B cell (primary cell): ENCODE data around the gene ALDH1A2. TPM values are rescaled to one million over a fixed set of nuclear protein-coding genes. Genes with fewer than 3 reads are reported as not detected.

Experiments used
- ATAC-seq: fragments of 200-7000 bp; cut with Tn5 transposase; one replicate; pipeline ENCODE4 v1.10.0; 2021; ENCODE audit warnings: low read depth, mild to moderate bottlenecking, moderate number of reproducible peaks, moderate library complexity
- CTCF ChIA-PET: fragments of 350-600 bp; sonication (Branson Sonifier 250); formaldehyde crosslinking; loops from one replicate; lab custom pipeline; 2021; ENCODE audit warnings: antibody characterized with exemption, inconsistent platforms; lab: Charles Lee
- POLR2A ChIA-PET: fragments of 350-600 bp; sonication (Branson Sonifier 250); formaldehyde crosslinking; loops from one replicate; lab custom pipeline; 2021; ENCODE audit warnings: antibody characterized with exemption; lab: Charles Lee
- DNase-seq: peaks from one replicate; pipeline ENCODE4 v3.0.0; 2013
- H2AFZ ChIP-seq: 2 replicates; pipeline ENCODE4 v1.6.1; 2012; ENCODE audit warnings: mild to moderate bottlenecking, low read depth, low read length; ENCODE audit not compliant: insufficient read depth, poor library complexity, severe bottlenecking
- H3K27ac ChIP-seq, 2 donors: 1 replicate in 1 of 2; 2 replicates in 1 of 2; pipeline ENCODE4 v1.5.1; 2012 to 2013; ENCODE audit warnings: low read length in 2 of 2, mild to moderate bottlenecking in 2 of 2, moderate library complexity in 1 of 2
- H3K27me3 ChIP-seq, 4 experiments: fragments of 200-600 bp in 1 of 4; sonication (generic) in 1 of 4; replicated peaks in 1 of 4; 1 replicate in 2 of 4; 2 replicates in 2 of 4; pipeline versions ENCODE4 v1.6.1 to v1.7.0; 2013 to 2016; ENCODE audit warnings: low read length in 3 of 4, mild to moderate bottlenecking in 2 of 4, mixed read lengths in 1 of 4, moderate library complexity in 1 of 4; ENCODE audit not compliant: insufficient read depth in 4 of 4, control insufficient read depth in 3 of 4; ENCODE audit errors: control extremely low read depth in 1 of 4
- H3K36me3 ChIP-seq, 2 experiments: replicated peaks in 1 of 2; 1 replicate in 1 of 2; 2 replicates in 1 of 2; pipeline versions ENCODE4 v1.6.1 to v1.7.1; 2013; ENCODE audit warnings: low read length in 1 of 2; ENCODE audit not compliant: insufficient read depth in 2 of 2, control insufficient read depth in 1 of 2; ENCODE audit errors: control extremely low read depth in 1 of 2, extremely low read depth in 1 of 2
- H3K4me1 ChIP-seq, 2 donors: fragments of 200-600 bp in 1 of 2; sonication (generic) in 1 of 2; 1 replicate in 1 of 2; 2 replicates in 1 of 2; pipeline versions ENCODE4 v1.5.1 to v1.6.1; 2013 to 2017; ENCODE audit warnings: low read length in 2 of 2; ENCODE audit not compliant: control insufficient read depth in 2 of 2, insufficient read depth in 2 of 2
- H3K4me2 ChIP-seq: replicated peaks from 2 replicates; pipeline ENCODE3; 2012; ENCODE audit warnings: mild to moderate bottlenecking, low read depth, low read length; ENCODE audit not compliant: poor library complexity, severe bottlenecking
- H3K4me3 ChIP-seq, 5 experiments: fragments of 200-600 bp in 1 of 5; sonication (generic) in 1 of 5; 1 replicate in 3 of 5; 2 replicates in 2 of 5; pipeline versions ENCODE4 v1.5.1 to v1.7.0; 2011 to 2016; ENCODE audit warnings: low read length in 4 of 5, mild to moderate bottlenecking in 4 of 5, low read depth in 2 of 5, control low read depth in 1 of 5, moderate library complexity in 1 of 5; ENCODE audit not compliant: insufficient read depth in 1 of 5; ENCODE audit errors: control extremely low read depth in 1 of 5, extremely low read depth in 1 of 5
- H3K79me2 ChIP-seq: fragments of 200-600 bp; sonication (generic); one replicate; pipeline ENCODE4 v1.6.0; 2016; ENCODE audit warnings: low read length; ENCODE audit not compliant: control insufficient read depth, insufficient read depth
- H3K9ac ChIP-seq: fragments of 200-600 bp; sonication (generic); 2 replicates; pipeline ENCODE4 v1.6.1; 2017; ENCODE audit warnings: mild to moderate bottlenecking, low read length, moderate library complexity
- H3K9me3 ChIP-seq, 3 donors: one replicate each; pipeline versions ENCODE4 v1.6.1 to v1.7.1; 2013; ENCODE audit warnings: low read length in 2 of 3; ENCODE audit not compliant: control insufficient read depth in 2 of 3, insufficient read depth in 1 of 3; ENCODE audit errors: control extremely low read depth in 1 of 3
- H4K20me1 ChIP-seq: 2 replicates; pipeline ENCODE4 v1.6.0; 2012; ENCODE audit warnings: mild to moderate bottlenecking, low read length; ENCODE audit not compliant: insufficient read depth, control insufficient read depth, poor library complexity, severe bottlenecking
- H3K27ac Mint-ChIP-seq: one replicate; pipeline ENCODE4 v1.8.0; 2021; ENCODE audit warnings: mixed read lengths
- H3K27me3 Mint-ChIP-seq: one replicate; pipeline ENCODE4 v1.8.0; 2021; ENCODE audit warnings: mixed read lengths
- H3K4me1 Mint-ChIP-seq: one replicate; pipeline ENCODE4 v1.8.0; 2021; ENCODE audit warnings: mixed read lengths
- H3K4me3 Mint-ChIP-seq: one replicate; pipeline ENCODE4 v1.8.0; 2021; ENCODE audit warnings: mixed read lengths
- H3K9me3 Mint-ChIP-seq: one replicate; pipeline ENCODE4 v1.8.0; 2022; ENCODE audit warnings: mixed read lengths; ENCODE audit not compliant: insufficient read depth
- EZH2 ChIP-seq: IDR thresholded peaks from 2 replicates; pipeline ENCODE4 v1.6.1; 2012; ENCODE audit warnings: borderline replicate concordance, low read depth, mild to moderate bottlenecking, moderate library complexity, low read length; ENCODE audit not compliant: insufficient read depth, poor library complexity, severe bottlenecking
- WGBS: methylation state at CpG from one replicate; pipeline ENCODE4 v1.1.5; 2013; ENCODE audit warnings: missing lambda C conversion rate; ENCODE audit not compliant: insufficient coverage; 5-methylcytosine and 5-hydroxymethylcytosine counted together
- intact Hi-C: fragments of 100-400 bp; cut with micrococcal nuclease; formaldehyde crosslinking; loops from one replicate; pipeline ENCODE4 v1.10.0; 2022
- polyA plus RNA-seq: library from polyadenylated mRNA; depleted of rRNA; stranded (reverse); fragments of >200 nt; gene quantifications from 2 replicates; pipeline ENCODE4 v1.2.3, GENCODE V29; 2012
- total RNA-seq, 2 donors: library from RNA; stranded (reverse); fragments of 120-200 nt in 1 of 2; gene quantifications; 1 replicate in 1 of 2; 2 replicates in 1 of 2; pipeline versions ENCODE4 v1.2.3 to v1.2.4, GENCODE V29; 2013 to 2022
- TF ChIP-seq, protein P1 (sequence below): fragments of 200-600 bp; IDR thresholded peaks from one replicate; pipeline ENCODE4 v1.8.0; 2022; ENCODE audit warnings: antibody characterized with exemption, mild to moderate bottlenecking

ALDH1A2 gene
- total and polyA plus RNA-seq, 2 donors (not counting 1 experiment from before 2014, with no cell fraction given) = not detected

DNA sequence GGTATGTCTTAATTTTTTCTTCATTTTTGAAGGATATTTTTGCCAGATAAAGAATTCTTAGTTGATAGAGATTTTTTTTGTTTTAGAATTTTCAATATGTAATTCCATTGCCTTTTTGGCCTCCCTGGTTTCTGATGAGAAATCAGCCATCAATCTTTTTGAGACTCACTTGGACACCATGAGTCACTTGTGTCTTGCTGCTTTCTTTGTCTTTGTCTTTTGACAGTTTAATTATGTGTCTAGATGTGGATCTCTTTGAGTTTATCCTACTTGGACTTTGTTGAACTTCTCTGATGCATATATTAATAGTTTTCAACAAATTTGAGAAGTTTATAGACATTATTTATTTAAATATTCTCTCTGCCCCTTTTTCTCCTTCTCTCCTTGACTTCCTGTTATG is 38.0 kb upstream of the ALDH1A2 start:
- Mint-ChIP-seq H3K4me1 (no peaks in the 10 kb centered on the region), H3K27me3 (peaks cover 26% of the 10 kb centered on the region), H3K4me3 (no peak overlapping the region), H3K9me3 (peaks cover 2% of the 10 kb centered on the region), H3K27ac (no peak overlapping the region)
- Histone ChIP-seq H3K36me3 (no peaks in the 10 kb centered on the region), H3K4me3 (no peak overlapping the region), H4K20me1 (no peaks in the 10 kb centered on the region), H3K79me2 (no peaks in the 10 kb centered on the region), H3K27ac (no peak overlapping the region), H3K4me2 (no peak overlapping the region), H3K9me3 (peaks cover 0 to 1% (median 0%) of the 10 kb centered on the region in 3 donors), H3K9ac (no peak overlapping the region), H3K4me1 (no peaks in the 10 kb centered on the region), H2AFZ (no peak overlapping the region), H3K27me3 (peaks cover 0 to 20% (median 9%) of the 10 kb centered on the region in 4 experiments)
- TF ChIP-seq, protein P1, sequence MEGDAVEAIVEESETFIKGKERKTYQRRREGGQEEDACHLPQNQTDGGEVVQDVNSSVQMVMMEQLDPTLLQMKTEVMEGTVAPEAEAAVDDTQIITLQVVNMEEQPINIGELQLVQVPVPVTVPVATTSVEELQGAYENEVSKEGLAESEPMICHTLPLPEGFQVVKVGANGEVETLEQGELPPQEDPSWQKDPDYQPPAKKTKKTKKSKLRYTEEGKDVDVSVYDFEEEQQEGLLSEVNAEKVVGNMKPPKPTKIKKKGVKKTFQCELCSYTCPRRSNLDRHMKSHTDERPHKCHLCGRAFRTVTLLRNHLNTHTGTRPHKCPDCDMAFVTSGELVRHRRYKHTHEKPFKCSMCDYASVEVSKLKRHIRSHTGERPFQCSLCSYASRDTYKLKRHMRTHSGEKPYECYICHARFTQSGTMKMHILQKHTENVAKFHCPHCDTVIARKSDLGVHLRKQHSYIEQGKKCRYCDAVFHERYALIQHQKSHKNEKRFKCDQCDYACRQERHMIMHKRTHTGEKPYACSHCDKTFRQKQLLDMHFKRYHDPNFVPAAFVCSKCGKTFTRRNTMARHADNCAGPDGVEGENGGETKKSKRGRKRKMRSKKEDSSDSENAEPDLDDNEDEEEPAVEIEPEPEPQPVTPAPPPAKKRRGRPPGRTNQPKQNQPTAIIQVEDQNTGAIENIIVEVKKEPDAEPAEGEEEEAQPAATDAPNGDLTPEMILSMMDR = no peak
- TF ChIP-seq EZH2 = no peak
- POLR2A ChIA-PET = no interaction called here
- no peak for ATAC-seq
- DNase-seq = no peak
- intact Hi-C loops = no loop called here
- CTCF ChIA-PET = no interaction called here

- peaks cover 0 to 6% (median under 1%) of the 10 kb centered on the region in 4 experiments for H3K27me3 ChIP-seq
- Mint-ChIP-seq H3K4me1 (no peaks in the 10 kb centered on the region), H3K9me3 (no peaks in the 10 kb centered on the region), H3K27ac (no peak overlapping the region), H3K4me3 (no peak overlapping the region), H3K27me3 (peaks cover 7% of the 10 kb centered on the region)
- intact Hi-C loops = no loop called here
- ATAC-seq (no peak), DNase-seq (no peak)
- no peaks in the 10 kb centered on the region for H4K20me1 ChIP-seq
- no peaks in the 10 kb centered on the region for H3K36me3 ChIP-seq
- H3K4me3 ChIP-seq = no peak overlapping the region
- H3K9ac ChIP-seq = no peak overlapping the region
- H3K79me2 ChIP-seq = no peaks in the 10 kb centered on the region
- H3K9me3 ChIP-seq = peaks cover 0 to 6% (median 1%) of the 10 kb centered on the region in 3 donors
- 94% methylated on average over 5 of the region's 6 CpGs for WGBS
- no peak overlapping the region for H3K27ac ChIP-seq
- CTCF ChIA-PET = no interaction called here
- no peak overlapping the region for H2AFZ ChIP-seq
- no peak for TF ChIP-seq EZH2
- TF ChIP-seq, protein P1 = no peak
- no peaks in the 10 kb centered on the region for H3K4me1 ChIP-seq
- POLR2A ChIA-PET = no interaction called here
- H3K4me2 ChIP-seq = no peak overlapping the region
Observed at GRCh38 chr15:58096529-58097084, 31.1 kb upstream of the ALDH1A2 start.
